K562 (cell line): ENCODE measurements around the gene FAM236D. TPM values are rescaled to one million over a fixed set of nuclear protein-coding genes. Genes with fewer than 3 reads are reported as not detected.
"Not testable (repeated sequence)": the region's sequence is repeated elsewhere in the genome, so short reads cannot be mapped to it uniquely, and the experiment has no call there.

ENCODE experiments used
- ATAC-seq: fragments of 200-7000 bp; cut with Tn5 transposase; 3 replicates; pipeline ENCODE4 v1.9.1; 2020; ENCODE audit warnings: moderate library complexity
- Bru-seq: library from RNA; stranded (reverse); fragments of 400-500 nt; gene quantifications from one replicate; lab custom pipeline; 2021; lab: Mats Ljungman, UMichigan
- BruChase-seq, 2 experiments: library from RNA; stranded (reverse); fragments of 400-500 nt; gene quantifications; one replicate each; lab custom pipeline; 2021; lab: Mats Ljungman, UMichigan
- BruUV-seq: library from RNA; stranded (reverse); fragments of 400-500 nt; replicated peaks from 2 replicates; lab custom pipeline; 2021; lab: Mats Ljungman, UMichigan
- CTCF ChIA-PET: fragments of 300-600 bp; formaldehyde crosslinking; extraction: SDS; loops from one replicate; lab custom pipeline; 2021; ENCODE audit warnings: low intra/inter-chr PET ratio; lab: Yijun Ruan, JAX
- POLR2A ChIA-PET: fragments of 300-600, 350-650 bp; sonication (Branson Sonifier 250); formaldehyde crosslinking; extraction: SDS; loops from one replicate; lab custom pipeline; 2021; ENCODE audit warnings: antibody characterized with exemption, inconsistent platforms; lab: Yijun Ruan, JAX
- DNase-seq, 4 experiments: peaks; one replicate each; pipeline versions ENCODE4 v3.0.0 to v3.0.0-alpha.2; 2011 to 2018; ENCODE audit warnings: low spot score in 3 of 4, mixed read lengths in 3 of 4; ENCODE audit errors: extremely low read depth in 1 of 4
- FAIRE-seq: peaks from 2 replicates; lab custom pipeline; 2011; peaks lifted over from hg19 to GRCh38; lab: Jason Lieb, UNC
- H2AFZ ChIP-seq: 2 replicates; pipeline ENCODE4 v1.6.0; 2011; ENCODE audit warnings: low read depth, low read length, control low read depth, inconsistent platforms
- H3K27ac ChIP-seq: fragments of 200-600 bp; 3 replicates; pipeline ENCODE4 v1.8.0; 2011; ENCODE audit warnings: low read depth, mild to moderate bottlenecking, control low read depth, inconsistent platforms, low read length, moderate library complexity, mixed read lengths; ENCODE audit errors: extremely low read depth
- H3K27me3 ChIP-seq, 2 experiments: fragments of 300-600 bp in 1 of 2; 2 replicates in 1 of 2; 3 replicates in 1 of 2; pipeline versions ENCODE4 v1.6.0 to v1.8.0; 2011; ENCODE audit warnings: inconsistent platforms in 2 of 2, low read length in 2 of 2, mild to moderate bottlenecking in 1 of 2, mixed read lengths in 1 of 2, moderate library complexity in 1 of 2; ENCODE audit not compliant: control insufficient read depth in 2 of 2, insufficient read depth in 2 of 2
- H3K36me3 ChIP-seq: fragments of 300-600 bp; 3 replicates; pipeline ENCODE4 v1.8.0; 2011; ENCODE audit warnings: mild to moderate bottlenecking, low read length, inconsistent platforms; ENCODE audit not compliant: control insufficient read depth, insufficient read depth
- H3K4me1 ChIP-seq, 2 experiments: fragments of 200-600 bp in 1 of 2; replicated peaks in 1 of 2; 2 replicates in 1 of 2; 3 replicates in 1 of 2; pipeline versions ENCODE4 v1.5.1 to v1.8.0; 2011; ENCODE audit warnings: inconsistent platforms in 2 of 2, low read length in 2 of 2, mild to moderate bottlenecking in 1 of 2, mixed read lengths in 1 of 2, moderate library complexity in 1 of 2; ENCODE audit not compliant: control insufficient read depth in 2 of 2, insufficient read depth in 2 of 2
- H3K4me2 ChIP-seq: 2 replicates; pipeline ENCODE4 v1.6.1; 2011; ENCODE audit warnings: low read length, control low read depth, inconsistent platforms, mixed read lengths; ENCODE audit not compliant: insufficient read depth
- H3K4me3 ChIP-seq: fragments of 200-600 bp; sonication (generic), shearing (Covaris generic); 2 replicates; pipeline ENCODE4 v1.5.1; 2016; ENCODE audit warnings: control low read depth, inconsistent platforms
- H3K79me2 ChIP-seq: fragments of 200-600 bp; 3 replicates; pipeline ENCODE4 v1.8.0; 2011; ENCODE audit warnings: low read length, inconsistent platforms; ENCODE audit not compliant: control insufficient read depth, insufficient read depth
- H3K9ac ChIP-seq, 2 experiments: 2 replicates each; pipeline versions ENCODE4 v1.6.0 to v1.6.1; 2011; ENCODE audit warnings: low read depth in 2 of 2, low read length in 2 of 2, control low read depth in 1 of 2, inconsistent platforms in 1 of 2, mild to moderate bottlenecking in 1 of 2, mixed read lengths in 1 of 2; ENCODE audit not compliant: insufficient read depth in 1 of 2
- H3K9me1 ChIP-seq: one replicate; pipeline ENCODE4 v1.6.0; 2011; ENCODE audit warnings: inconsistent platforms, mild to moderate bottlenecking, low read length, moderate library complexity; ENCODE audit not compliant: control insufficient read depth, insufficient read depth
- H3K9me3 ChIP-seq: replicated peaks from 2 replicates; pipeline ENCODE4 v1.5.1; 2011; ENCODE audit warnings: low read depth, low read length, inconsistent platforms; ENCODE audit not compliant: control insufficient read depth, insufficient read depth
- H4K20me1 ChIP-seq: replicated peaks from 2 replicates; pipeline ENCODE4 v1.6.1; 2011; ENCODE audit warnings: low read length, inconsistent platforms, mixed read lengths; ENCODE audit not compliant: control insufficient read depth, insufficient read depth
- WGBS: fragments of 100-300 bp; shearing (Covaris generic); methylation state at CpG from one replicate; pipeline ENCODE4 v1.1.6; 2016; ENCODE audit warnings: low coverage, mixed read lengths; ENCODE audit not compliant: insufficient coverage; ENCODE audit errors: missing lambda C conversion rate; 5-methylcytosine and 5-hydroxymethylcytosine counted together
- in situ Hi-C: fragments of 300-500 bp; cut with MboI; formaldehyde crosslinking; loops from 4 replicates; pipeline ENCODE4 v1.15.0; 2018; ENCODE audit warnings: inconsistent platforms, mixed read lengths
- intact Hi-C: fragments of 100-400 bp; cut with micrococcal nuclease; formaldehyde crosslinking; loops from 2 replicates; pipeline ENCODE4 v1.14.2; 2022
- long read RNA-seq, 3 experiments: library from polyadenylated mRNA in 2 of 3; library from RNA in 1 of 3; unstranded in 2 of 3; stranded (forward) in 1 of 3; transcript quantifications; one replicate each; pipeline ENCODE4 v2.0.0, GENCODE V29; 2019 to 2022
- polyA minus RNA-seq, 3 experiments: library from RNA; depleted of rRNA, polyadenylated mRNA; stranded (reverse); fragments of >200 nt; gene quantifications; 2 replicates each; pipeline ENCODE4 v1.2.3, GENCODE V29; 2011
- polyA plus RNA-seq, 8 experiments: library from polyadenylated mRNA; depleted of rRNA in 4 of 8; stranded (reverse) in 5 of 8; unstranded in 3 of 8; fragments of >200 nt; fragmentation: Nextera tagmentation in 2 of 8; fragmentation: Illumina TruSeq in 1 of 8; extraction: Ambion mirVana in 2 of 8; extraction: Trizol in 1 of 8; gene quantifications; 2 replicates each; pipeline versions ENCODE4 v1.2.1 to v1.2.3, GENCODE V29; 2011 to 2014; ENCODE audit warnings: inconsistent platforms in 1 of 8, missing spikeins in 1 of 8
- total RNA-seq, 7 experiments: library from RNA; depleted of rRNA in 6 of 7; stranded (reverse); fragments of >200 nt in 6 of 7; fragmentation: Illumina TruSeq in 2 of 7; extraction: Trizol in 2 of 7; gene quantifications; 2 replicates each; pipeline versions ENCODE4 v1.2.1 to v1.2.3, GENCODE V29; 2011 to 2021; ENCODE audit warnings: low replicate concordance in 1 of 7

Gene FAM236D
- not detected in 2 replicates for total RNA-seq (2011; cell fraction: chromatin; rRNA removed; ENCODE audit: low replicate concordance)
- total RNA-seq (2011; cell fraction: nucleolus; rRNA removed), result not detected in 2 replicates
- total RNA-seq (2011; cell fraction: nucleoplasm; rRNA removed), result not detected in 2 replicates
- total RNA-seq (2014; rRNA removed) (not detected in 2 replicates), total RNA-seq (2014; rRNA removed; fragmentation: Illumina TruSeq; extraction: Trizol) (not detected in 2 replicates), total RNA-seq (2015; rRNA removed; fragmentation: Illumina TruSeq; extraction: Trizol) (not detected in 2 replicates), total RNA-seq (2021) (not detected in 2 replicates), polyA plus RNA-seq (2011; rRNA removed) (not detected in 2 replicates), polyA plus RNA-seq (2014; fragmentation: Illumina TruSeq; extraction: Trizol) (not detected in 2 replicates), polyA plus RNA-seq (2014; fragmentation: Nextera tagmentation; extraction: Ambion mirVana) (not detected), polyA plus RNA-seq (2014; rRNA removed) (not detected in 2 replicates), polyA minus RNA-seq (2011; rRNA and poly(A)+ RNA removed) (not detected in 2 replicates), Bru-seq, nascent RNA (not detected), BruChase-seq, experiment 1, labeled RNA remaining after a 2-hour chase (not detected), BruChase-seq, experiment 2, labeled RNA remaining after a 6-hour chase (not detected)
- polyA plus RNA-seq (2011; cell fraction: cytosol; rRNA removed), result not detected in 2 replicates
- not detected in 2 replicates for polyA plus RNA-seq (2011; cell fraction: nucleus; rRNA removed)
- polyA plus RNA-seq (2012), result not detected in 2 replicates
- not detected in 2 replicates for polyA minus RNA-seq (2011; cell fraction: cytosol; rRNA and poly(A)+ RNA removed)
- not detected in 2 replicates for polyA minus RNA-seq (2011; cell fraction: nucleus; rRNA and poly(A)+ RNA removed)
- long read RNA-seq, experiment 1, result 0 reads
- long read RNA-seq, experiment 2, result 0 reads
- long read RNA-seq, experiment 3, result 0 reads

DNA sequence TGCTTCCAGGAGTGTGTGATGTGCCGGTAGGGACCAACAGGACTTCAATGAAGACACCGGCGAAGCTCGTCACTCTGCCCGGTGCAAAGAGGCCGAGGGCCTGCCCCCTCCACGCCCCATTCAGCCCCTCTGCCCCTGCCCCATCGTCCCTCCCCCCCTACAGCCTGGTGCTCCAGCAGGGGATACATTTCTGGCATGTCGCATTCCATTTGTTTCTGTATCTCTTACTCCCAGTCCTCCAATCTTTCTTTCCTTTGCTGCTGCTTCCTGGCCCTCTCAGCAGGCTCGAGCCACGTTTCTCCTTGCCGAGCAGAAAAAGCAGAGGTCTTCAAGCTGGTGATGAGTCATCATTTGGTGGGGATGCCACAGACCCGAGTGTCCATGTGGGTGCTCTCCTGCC lies at the start of gene FAM236D:
Gene FAM236D (minus strand): TSS at position 101 of the 400 bp plus-strand sequence. CDS start 100 bp downstream, at position 1.
- H3K4me2 ChIP-seq, H3K27ac ChIP-seq, H3K36me3 ChIP-seq, H3K9me3 ChIP-seq, H2AFZ ChIP-seq, intact Hi-C loops, H3K9ac ChIP-seq, H3K4me1 ChIP-seq, DNase-seq, in situ Hi-C loops, H3K4me3 ChIP-seq, BruUV-seq, FAIRE-seq, H3K27me3 ChIP-seq, POLR2A ChIA-PET, H4K20me1 ChIP-seq, CTCF ChIA-PET, ATAC-seq, H3K9me1 ChIP-seq, H3K79me2 ChIP-seq: not testable (repeated sequence)
- no CpG with 5 or more reads among the region's 13 CpGs for WGBS

DNA sequence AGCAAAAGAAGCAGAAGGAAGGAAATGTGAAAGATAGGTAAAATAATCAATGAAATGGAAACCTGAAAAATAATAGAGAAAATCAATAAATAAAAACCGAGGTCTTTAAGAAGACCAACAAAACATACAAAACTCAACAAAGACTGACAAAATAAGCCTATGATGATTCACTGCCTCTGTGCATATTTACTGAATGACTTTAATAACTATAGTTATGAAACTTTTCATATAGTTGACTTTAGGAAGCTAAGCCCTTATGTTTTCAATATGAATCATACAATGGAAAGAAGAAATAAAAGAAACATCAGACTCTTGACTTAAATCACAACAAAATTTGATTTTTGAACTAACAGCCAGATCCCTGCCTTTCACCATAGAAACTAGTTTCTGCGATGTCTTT lies 29.5 kb upstream of the FAM236D start:
- CTCF ChIA-PET, FAIRE-seq, BruUV-seq, H3K4me3 ChIP-seq, H3K36me3 ChIP-seq, intact Hi-C loops, H3K27ac ChIP-seq, ATAC-seq, DNase-seq, H3K79me2 ChIP-seq, H3K4me2 ChIP-seq, H3K4me1 ChIP-seq, H3K9me3 ChIP-seq, H2AFZ ChIP-seq, H3K9ac ChIP-seq, in situ Hi-C loops, H4K20me1 ChIP-seq, POLR2A ChIA-PET, H3K27me3 ChIP-seq, H3K9me1 ChIP-seq: not testable (repeated sequence)
- WGBS, result no CpG with 5 or more reads among the region's 2 CpGs

DNA sequence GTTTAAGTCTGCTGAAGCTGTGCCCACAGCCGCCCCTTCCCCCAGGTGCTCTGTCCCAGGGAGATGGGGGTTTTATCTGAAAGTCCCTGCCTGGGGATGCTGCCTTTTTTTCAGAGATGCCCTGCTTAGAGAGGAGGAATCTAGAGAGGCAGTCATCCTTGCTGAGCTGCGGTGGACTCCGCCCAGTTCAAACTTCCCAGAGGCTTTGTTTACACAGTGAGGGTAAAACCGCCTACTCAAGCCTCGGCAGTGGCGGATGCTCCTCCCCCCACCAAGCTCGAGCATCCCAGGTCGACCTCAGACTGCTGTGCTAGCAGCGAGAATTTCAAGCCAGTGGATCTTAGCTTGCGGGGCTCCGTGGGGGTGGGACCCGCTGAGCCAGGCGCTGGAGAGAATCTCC lies 22.7 kb upstream of the FAM236D start:
- H3K79me2 ChIP-seq, H3K9ac ChIP-seq, H3K9me1 ChIP-seq, H2AFZ ChIP-seq, intact Hi-C loops, H3K9me3 ChIP-seq, H3K36me3 ChIP-seq, H3K27me3 ChIP-seq, H3K27ac ChIP-seq, H3K4me3 ChIP-seq, H4K20me1 ChIP-seq, POLR2A ChIA-PET, FAIRE-seq, DNase-seq, BruUV-seq, H3K4me2 ChIP-seq, H3K4me1 ChIP-seq, in situ Hi-C loops, CTCF ChIA-PET, ATAC-seq: not testable (repeated sequence)
- WGBS, result no CpG with 5 or more reads among the region's 13 CpGs
